EH (cell line): ENCODE data around the gene ZNF592.

Experiments used
- DNase-seq: peaks from one replicate; pipeline ENCODE4 v3.0.0-alpha.2; 2015; ENCODE audit warnings: low read depth

Gene ZNF592

DNA sequence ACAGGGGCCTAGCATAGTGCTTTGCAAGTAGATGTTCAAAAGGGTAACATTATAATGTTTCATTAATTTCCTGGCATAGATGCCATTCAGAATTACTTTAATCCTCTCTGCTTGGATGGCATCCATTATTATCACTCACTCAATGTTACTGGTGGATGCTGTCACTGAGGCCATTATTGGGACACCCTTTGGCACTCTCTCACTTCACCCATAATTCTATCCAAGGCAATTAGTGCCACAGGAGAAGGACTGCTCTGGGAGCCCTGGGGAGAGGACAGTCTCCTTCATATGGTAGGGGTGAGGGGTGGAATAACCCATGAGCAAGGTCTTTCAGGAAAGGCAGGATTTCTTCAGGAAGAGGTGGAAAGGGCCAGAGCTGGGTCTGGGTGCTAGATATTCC is 107.4 kb downstream of the ZNF592 start:
- DNase-seq = no peak
